ENCODE results near the gene FBXO31.

Gene FBXO31

GRCh38 chr16:87409781-87410180, 26.2 kb upstream of the FBXO31 start:
- Histone ChIP-seq H3K4me2 (ENCODE audit: low read length) (no peak overlapping the region), H3K27me3 (ENCODE audit: control insufficient read depth, insufficient read depth, low read length) (no peaks in the 10 kb centered on the region), H3K4me3 (ENCODE audit: low read length) (no peak overlapping the region), H3K9ac (ENCODE audit: low read depth, low read length) (no peak overlapping the region), H3K9me3 (replicated peaks; ENCODE audit: low read length) (no peaks in the 10 kb centered on the region), H3K36me3 (ENCODE audit: insufficient read depth, low read length) (peaks cover 77% of the 10 kb centered on the region), H3K4me1 (ENCODE audit: control insufficient read depth, insufficient read depth, low read length) (no peaks in the 10 kb centered on the region)

DNA sequence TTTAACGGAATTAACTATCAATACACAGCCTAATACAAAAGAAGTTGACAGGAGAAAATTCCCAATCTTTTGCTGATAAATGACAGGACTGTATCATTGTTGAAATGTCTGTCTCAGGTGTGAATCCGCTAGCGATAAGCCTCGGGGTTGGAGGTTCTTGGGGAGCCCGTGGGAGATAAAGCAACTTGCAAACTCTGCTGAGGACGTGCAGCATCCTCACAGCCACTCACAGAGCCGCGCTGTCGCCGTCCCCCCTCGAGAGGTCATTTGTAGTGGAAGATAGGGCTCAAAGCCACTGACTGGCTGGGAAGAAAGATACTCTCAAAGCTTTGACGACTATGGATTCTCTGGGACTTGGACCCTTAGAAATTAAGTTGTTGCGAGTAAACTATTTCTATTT, 25.6 kb upstream of the FBXO31 start:
- H3K9ac ChIP-seq (ENCODE audit: low read depth, low read length), result no peak overlapping the region
- no peaks in the 10 kb centered on the region for H3K9me3 ChIP-seq (replicated peaks; ENCODE audit: low read length)
- H3K4me3 ChIP-seq (ENCODE audit: low read length), result no peak overlapping the region
- no peaks in the 10 kb centered on the region for H3K4me1 ChIP-seq (ENCODE audit: control insufficient read depth, insufficient read depth, low read length)
- H3K4me2 ChIP-seq (ENCODE audit: low read length), result no peak overlapping the region
- no peaks in the 10 kb centered on the region for H3K27me3 ChIP-seq (ENCODE audit: control insufficient read depth, insufficient read depth, low read length)
- peaks cover 78% of the 10 kb centered on the region for H3K36me3 ChIP-seq (ENCODE audit: insufficient read depth, low read length)

DNA sequence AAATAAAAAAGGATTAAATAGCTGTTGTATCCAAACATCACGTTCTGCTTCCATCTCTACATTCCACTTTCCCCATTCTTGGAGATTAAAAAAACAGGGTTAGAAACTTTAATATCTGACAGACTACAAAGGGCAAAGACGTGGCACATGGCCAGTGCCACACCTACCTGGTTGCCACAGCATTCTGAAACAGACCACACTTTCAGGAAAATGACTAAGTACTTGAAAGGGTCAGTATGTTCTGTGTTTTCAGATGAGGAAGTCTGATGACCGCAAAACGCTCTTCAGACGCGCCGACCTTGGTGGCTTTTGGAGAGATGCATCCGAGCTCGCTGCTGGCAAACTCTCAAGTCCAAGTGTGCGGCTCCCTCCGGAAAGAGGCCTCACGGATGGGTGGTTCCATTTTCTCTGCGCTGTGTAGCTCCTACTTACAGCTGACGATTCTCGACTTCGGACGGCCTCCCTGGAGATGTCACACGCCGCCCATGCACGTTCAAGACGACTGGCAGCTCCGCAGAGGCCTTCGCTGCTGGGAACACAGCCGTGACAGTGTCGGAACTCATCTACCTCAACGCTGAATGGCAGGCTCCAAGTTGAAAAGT, 24.0 kb upstream of the FBXO31 start:
- H3K4me3 ChIP-seq (ENCODE audit: low read length), result no peak overlapping the region
- H3K9me3 ChIP-seq (replicated peaks; ENCODE audit: low read length), result no peaks in the 10 kb centered on the region
- H3K27me3 ChIP-seq (ENCODE audit: control insufficient read depth, insufficient read depth, low read length), result no peaks in the 10 kb centered on the region
- no peak overlapping the region for H3K4me2 ChIP-seq (ENCODE audit: low read length)
- H3K4me1 ChIP-seq (ENCODE audit: control insufficient read depth, insufficient read depth, low read length), result no peaks in the 10 kb centered on the region
- H3K9ac ChIP-seq (ENCODE audit: low read depth, low read length), result no peak overlapping the region
- peaks cover 83% of the 10 kb centered on the region for H3K36me3 ChIP-seq (ENCODE audit: insufficient read depth, low read length)

- Histone ChIP-seq H3K4me1 (ENCODE audit: control insufficient read depth, insufficient read depth, low read length) (no peaks in the 10 kb centered on the region), H3K36me3 (ENCODE audit: insufficient read depth, low read length) (peaks cover 78% of the 10 kb centered on the region), H3K9me3 (replicated peaks; ENCODE audit: low read length) (no peaks in the 10 kb centered on the region), H3K4me2 (ENCODE audit: low read length) (no peak overlapping the region), H3K27me3 (ENCODE audit: control insufficient read depth, insufficient read depth, low read length) (no peaks in the 10 kb centered on the region), H3K4me3 (ENCODE audit: low read length) (no peak overlapping the region), H3K9ac (ENCODE audit: low read depth, low read length) (no peak overlapping the region)
These were observed 23.0 kb upstream of the FBXO31 start for GRCh38 chr16:87406495-87407088.

GRCh38 chr16:87404764-87405625, 21.4 kb upstream of the FBXO31 start:
- Histone ChIP-seq H3K4me3 (ENCODE audit: low read length) (no peak overlapping the region), H3K9me3 (replicated peaks; ENCODE audit: low read length) (no peaks in the 10 kb centered on the region), H3K27me3 (ENCODE audit: control insufficient read depth, insufficient read depth, low read length) (no peaks in the 10 kb centered on the region), H3K4me2 (ENCODE audit: low read length) (no peak overlapping the region), H3K36me3 (ENCODE audit: insufficient read depth, low read length) (peaks cover 75% of the 10 kb centered on the region), H3K9ac (ENCODE audit: low read depth, low read length) (no peak overlapping the region), H3K4me1 (ENCODE audit: control insufficient read depth, insufficient read depth, low read length) (no peaks in the 10 kb centered on the region)

DNA sequence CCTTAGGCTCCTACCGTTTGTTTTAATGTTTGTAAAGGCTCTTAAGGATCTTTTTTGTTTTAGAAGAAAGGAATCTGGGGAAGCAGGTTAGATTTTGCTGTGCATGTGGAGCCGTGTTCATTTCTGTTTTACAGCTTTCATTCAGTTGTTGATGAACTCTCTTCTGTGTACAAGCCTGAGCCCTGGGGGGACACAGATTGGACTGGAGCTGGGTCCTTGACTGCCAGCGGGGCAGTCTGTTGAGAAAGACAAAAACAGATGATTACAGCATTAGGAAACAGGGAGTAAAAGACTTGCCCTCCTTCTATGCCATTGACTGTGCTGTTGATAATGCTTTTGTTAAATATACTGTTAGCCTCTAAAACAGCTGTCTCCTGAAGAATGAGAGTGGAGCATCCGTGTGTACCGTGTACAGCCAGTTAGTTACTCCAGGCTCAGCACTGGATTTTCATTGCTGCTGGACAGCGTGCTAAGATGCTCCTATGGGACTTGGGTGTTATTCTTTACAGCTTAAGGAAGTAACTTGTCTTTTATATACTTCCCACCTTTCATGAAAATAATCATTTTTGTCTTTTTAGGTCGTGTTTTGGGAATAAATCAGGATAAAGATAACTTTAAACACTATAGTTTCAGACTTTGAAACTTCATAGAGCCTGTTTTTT, 11.7 kb upstream of the FBXO31 start:
- H3K36me3 ChIP-seq (ENCODE audit: insufficient read depth, low read length), result peaks cover 15% of the 10 kb centered on the region
- no peaks in the 10 kb centered on the region for H3K9me3 ChIP-seq (replicated peaks; ENCODE audit: low read length)
- no peak overlapping the region for H3K4me2 ChIP-seq (ENCODE audit: low read length)
- no peak overlapping the region for H3K4me3 ChIP-seq (ENCODE audit: low read length)
- H3K9ac ChIP-seq (ENCODE audit: low read depth, low read length), result no peak overlapping the region
- peaks cover 29% of the 10 kb centered on the region for H3K4me1 ChIP-seq (ENCODE audit: control insufficient read depth, insufficient read depth, low read length)
- no peaks in the 10 kb centered on the region for H3K27me3 ChIP-seq (ENCODE audit: control insufficient read depth, insufficient read depth, low read length)

DNA sequence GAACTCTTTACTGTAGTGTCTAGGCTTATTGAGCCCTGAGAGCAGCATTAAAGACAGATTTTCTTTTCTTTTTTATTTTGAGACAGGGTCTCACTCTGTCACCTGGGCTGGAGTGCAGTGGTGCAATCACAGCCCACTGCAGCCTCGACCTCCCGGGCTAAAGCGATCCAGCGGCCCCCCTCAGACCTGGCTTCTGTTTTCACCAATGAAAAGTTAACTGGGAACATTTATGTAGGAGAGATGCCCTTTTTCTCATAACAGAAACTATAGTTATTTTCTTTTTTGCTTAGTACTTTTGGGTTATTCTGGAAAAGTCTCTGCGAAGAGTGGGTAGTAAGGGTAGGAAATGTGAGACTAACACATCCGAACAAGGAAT, 10.1 kb upstream of the FBXO31 start:
- H3K4me1 ChIP-seq (ENCODE audit: control insufficient read depth, insufficient read depth, low read length), result peaks cover 37% of the 10 kb centered on the region
- H3K27me3 ChIP-seq (ENCODE audit: control insufficient read depth, insufficient read depth, low read length), result no peaks in the 10 kb centered on the region
- no peaks in the 10 kb centered on the region for H3K9me3 ChIP-seq (replicated peaks; ENCODE audit: low read length)
- peak overlapping the region; percentile 93 for H3K9ac ChIP-seq (ENCODE audit: low read depth, low read length)
- H3K4me3 ChIP-seq (ENCODE audit: low read length), result peak overlapping the region; percentile 80
- H3K36me3 ChIP-seq (ENCODE audit: insufficient read depth, low read length), result peaks cover 5% of the 10 kb centered on the region
- peak overlapping the region; percentile 95 for H3K4me2 ChIP-seq (ENCODE audit: low read length)

- H3K4me2 ChIP-seq (ENCODE audit: low read length), result peak overlapping the region; percentile 95
- no peaks in the 10 kb centered on the region for H3K9me3 ChIP-seq (replicated peaks; ENCODE audit: low read length)
- H3K36me3 ChIP-seq (ENCODE audit: insufficient read depth, low read length), result no peaks in the 10 kb centered on the region
- H3K27me3 ChIP-seq (ENCODE audit: control insufficient read depth, insufficient read depth, low read length), result no peaks in the 10 kb centered on the region
- peak overlapping the region; percentile 93 for H3K9ac ChIP-seq (ENCODE audit: low read depth, low read length)
- H3K4me3 ChIP-seq (ENCODE audit: low read length), result peak overlapping the region; percentile 80
- peaks cover 42% of the 10 kb centered on the region for H3K4me1 ChIP-seq (ENCODE audit: control insufficient read depth, insufficient read depth, low read length)
These were observed 9.5 kb upstream of the FBXO31 start for GRCh38 chr16:87392821-87393679.

DNA sequence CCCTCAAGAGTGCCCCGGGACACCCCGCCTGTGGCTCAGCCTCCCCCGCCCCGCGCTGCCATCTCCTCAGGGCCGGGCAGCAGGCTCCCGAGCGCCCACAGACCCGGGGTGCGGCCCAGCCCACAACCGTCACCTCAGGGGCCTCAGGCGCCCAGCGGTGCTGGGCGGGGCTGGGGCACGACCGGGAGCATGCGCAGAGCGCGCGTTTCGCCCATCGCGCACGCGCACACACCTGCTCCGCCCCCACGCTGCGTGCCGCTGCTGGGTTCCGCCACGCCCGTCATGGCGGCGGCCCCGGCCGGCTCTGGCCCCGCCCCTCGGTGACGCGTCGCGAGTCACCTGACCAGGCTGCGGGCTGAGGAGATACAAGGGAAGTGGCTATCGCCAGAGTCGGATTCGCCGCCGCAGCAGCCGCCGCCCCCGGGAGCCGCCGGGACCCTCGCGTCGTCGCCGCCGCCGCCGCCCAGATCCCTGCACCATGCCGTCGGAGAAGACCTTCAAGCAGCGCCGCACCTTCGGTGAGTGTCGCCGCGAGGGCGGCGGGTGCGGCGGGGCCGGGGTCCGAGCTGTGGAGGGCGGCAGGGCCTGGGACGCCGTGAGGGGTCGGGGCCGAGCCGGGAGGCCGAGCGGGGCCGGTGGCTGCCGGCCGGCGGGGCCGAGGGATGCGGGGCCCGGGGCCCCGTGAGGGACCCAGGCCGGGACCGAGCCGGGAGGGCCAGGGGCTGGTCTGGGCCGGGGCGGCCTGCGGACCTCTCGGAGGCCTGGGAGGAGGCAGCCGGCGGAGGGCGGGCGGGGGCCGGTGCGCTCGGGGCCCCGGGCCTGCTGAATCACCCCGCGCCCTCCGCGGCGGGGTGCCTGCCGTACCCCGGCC, 8.6 kb upstream of the FBXO31 start, which contains the start of gene MAP1LC3B:
MAP1LC3B (plus strand) TSS at position 387 of the 871 bp plus-strand sequence; CDS start at position 479, 92 bp downstream.
- Histone ChIP-seq H3K4me2 (ENCODE audit: low read length) (peak within 1 kb of the TSS; percentile 95), H3K4me3 (ENCODE audit: low read length) (peak within 1 kb of the TSS; percentile 80), H3K9me3 (replicated peaks; ENCODE audit: low read length) (no peaks in the 10 kb centered on the region), H3K36me3 (ENCODE audit: insufficient read depth, low read length) (no peaks in the 10 kb centered on the region), H3K27me3 (ENCODE audit: control insufficient read depth, insufficient read depth, low read length) (no peaks in the 10 kb centered on the region), H3K4me1 (ENCODE audit: control insufficient read depth, insufficient read depth, low read length) (peaks cover 47% of the 10 kb centered on the region), H3K9ac (ENCODE audit: low read depth, low read length) (peak within 1 kb of the TSS; percentile 93)

DNA sequence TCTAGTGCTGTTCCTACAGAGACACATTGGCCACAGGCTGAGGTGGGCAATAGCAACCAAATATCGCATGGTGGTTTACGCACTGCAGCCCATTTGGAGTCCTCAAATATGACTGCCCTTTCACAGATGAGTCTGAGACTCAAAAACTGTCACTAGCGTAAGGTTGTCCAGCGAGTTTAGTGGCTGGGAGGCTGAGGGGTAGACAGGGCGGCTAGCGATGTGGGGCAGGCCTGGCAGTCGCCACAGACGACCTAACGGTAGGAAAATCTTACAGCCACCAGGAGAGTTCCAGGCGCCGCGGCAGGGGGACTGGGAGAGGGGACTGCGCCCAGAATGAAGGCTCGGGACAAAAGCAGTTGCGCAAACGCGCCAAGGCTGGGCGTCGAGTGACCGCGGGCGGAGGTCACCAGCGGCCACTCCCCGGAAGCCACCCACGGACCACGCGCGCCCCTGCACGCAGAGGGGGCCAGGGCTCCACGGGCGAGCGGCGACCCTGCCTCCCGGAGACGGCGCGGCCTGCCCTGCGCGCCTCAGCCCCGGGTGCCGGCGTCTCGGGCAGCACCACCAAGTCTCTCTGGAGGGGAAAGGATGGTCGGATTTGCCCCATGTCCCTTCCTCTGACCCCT, 7.9 kb upstream of the FBXO31 start:
- Histone ChIP-seq H3K27me3 (ENCODE audit: control insufficient read depth, insufficient read depth, low read length) (no peaks in the 10 kb centered on the region), H3K4me2 (ENCODE audit: low read length) (peak overlapping the region; percentile 92), H3K4me3 (ENCODE audit: low read length) (peak overlapping the region; percentile 74), H3K4me1 (ENCODE audit: control insufficient read depth, insufficient read depth, low read length) (peaks cover 47% of the 10 kb centered on the region), H3K9ac (ENCODE audit: low read depth, low read length) (peak overlapping the region; percentile 93), H3K36me3 (ENCODE audit: insufficient read depth, low read length) (no peaks in the 10 kb centered on the region), H3K9me3 (replicated peaks; ENCODE audit: low read length) (no peaks in the 10 kb centered on the region)
